Mesodermal cell (in vitro differentiated cells): Measurements from ENCODE around the gene MED13L.

Experiments
- H3K27ac ChIP-seq: 2 replicates; pipeline ENCODE4 v1.7.0; 2013; ENCODE audit warnings: mild to moderate bottlenecking, low read depth, low read length, moderate library complexity; ENCODE audit not compliant: severe bottlenecking
- H3K36me3 ChIP-seq: 2 replicates; pipeline ENCODE4 v1.7.1; 2013; ENCODE audit warnings: mild to moderate bottlenecking, low read length, moderate library complexity; ENCODE audit not compliant: control insufficient read depth, insufficient read depth
- H3K4me1 ChIP-seq: one replicate; pipeline ENCODE4 v1.7.1; 2013; ENCODE audit warnings: mild to moderate bottlenecking, low read length; ENCODE audit not compliant: insufficient read depth, control insufficient read depth, poor library complexity, severe bottlenecking
- H3K4me3 ChIP-seq: 2 replicates; pipeline ENCODE4 v1.7.0; 2013; ENCODE audit warnings: low read length, control low read depth, mild to moderate bottlenecking; ENCODE audit not compliant: insufficient read depth, poor library complexity, severe bottlenecking; ENCODE audit errors: extremely low read depth
- H3K9me3 ChIP-seq: 2 replicates; pipeline ENCODE4 v1.7.1; 2013; ENCODE audit warnings: mild to moderate bottlenecking, low read length, moderate library complexity; ENCODE audit not compliant: control insufficient read depth
- WGBS, 2 experiments: methylation state at CpG; one replicate each; pipeline ENCODE4 v1.1.5; 2013; ENCODE audit warnings: missing lambda C conversion rate in 2 of 2; ENCODE audit not compliant: insufficient coverage in 2 of 2; 5-methylcytosine and 5-hydroxymethylcytosine counted together

Gene MED13L

DNA sequence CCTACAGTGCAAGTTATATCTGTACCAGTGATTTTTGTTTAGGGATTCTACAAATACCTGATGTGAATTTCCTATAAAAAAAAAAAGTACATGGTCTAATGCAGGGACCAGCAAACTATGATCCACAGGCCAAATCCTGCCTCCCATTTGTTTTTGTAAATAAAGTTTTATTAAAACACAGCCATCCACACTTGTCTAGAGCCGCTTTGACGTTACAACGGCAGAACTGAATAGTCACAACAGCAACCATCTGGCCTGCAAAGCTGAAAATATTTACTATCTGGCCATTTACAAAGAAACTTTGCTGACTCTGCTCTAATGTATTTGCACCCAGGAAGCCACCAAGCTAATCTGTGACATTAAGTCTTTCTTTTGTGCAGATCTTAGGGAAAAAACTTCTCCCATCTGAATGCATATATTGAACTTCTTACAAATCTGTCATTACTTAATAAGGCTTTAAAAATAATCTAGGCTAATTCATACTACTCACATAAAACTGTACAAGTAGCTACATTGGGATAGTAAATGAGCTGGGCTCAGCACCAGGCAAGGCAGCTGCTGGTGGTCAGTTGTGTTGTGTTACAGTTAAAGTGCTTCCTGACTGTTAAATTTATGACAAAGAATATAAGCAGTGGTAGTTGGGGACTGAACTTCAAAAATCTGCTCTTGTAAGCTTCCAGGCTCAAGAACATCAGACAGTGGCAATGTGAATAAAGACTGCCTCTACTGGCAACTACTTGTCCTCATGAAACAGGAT is 303.3 kb downstream of the MED13L start:
- Histone ChIP-seq H3K9me3 (no peaks in the 10 kb centered on the region), H3K27ac (no peak overlapping the region), H3K36me3 (peaks cover 69% of the 10 kb centered on the region), H3K4me3 (no peak overlapping the region), H3K4me1 (peaks cover 12% of the 10 kb centered on the region)
- 100% methylated on average over 2 of the region's 3 CpGs for WGBS, 2 experiments

DNA sequence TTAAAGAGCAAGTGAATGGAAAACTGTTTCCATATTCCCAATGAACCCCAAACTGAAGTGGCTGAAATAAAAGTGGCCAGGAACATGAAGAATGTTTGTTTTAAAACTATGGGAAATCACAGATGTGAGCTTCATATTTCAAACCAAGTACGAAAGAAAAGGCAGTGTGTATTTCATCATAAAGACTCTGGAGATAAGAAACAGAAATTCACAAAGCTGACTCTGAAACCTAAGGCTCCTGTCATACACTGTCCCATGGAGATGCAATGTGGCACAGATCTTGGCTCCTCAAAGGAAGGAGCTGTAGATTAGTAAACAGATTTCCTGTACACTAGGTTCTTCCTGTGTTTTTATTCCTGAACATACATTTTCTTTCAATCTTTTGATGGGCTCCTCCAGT is 304.4 kb downstream of the MED13L start:
- Histone ChIP-seq H3K4me1 (peaks cover 12% of the 10 kb centered on the region), H3K27ac (peak overlapping the region; percentile 50), H3K4me3 (no peak overlapping the region), H3K9me3 (no peaks in the 10 kb centered on the region), H3K36me3 (peaks cover 71% of the 10 kb centered on the region)
- WGBS, 2 experiments: 92 to 100% methylated on average over 1 of the region's 1 CpG

DNA sequence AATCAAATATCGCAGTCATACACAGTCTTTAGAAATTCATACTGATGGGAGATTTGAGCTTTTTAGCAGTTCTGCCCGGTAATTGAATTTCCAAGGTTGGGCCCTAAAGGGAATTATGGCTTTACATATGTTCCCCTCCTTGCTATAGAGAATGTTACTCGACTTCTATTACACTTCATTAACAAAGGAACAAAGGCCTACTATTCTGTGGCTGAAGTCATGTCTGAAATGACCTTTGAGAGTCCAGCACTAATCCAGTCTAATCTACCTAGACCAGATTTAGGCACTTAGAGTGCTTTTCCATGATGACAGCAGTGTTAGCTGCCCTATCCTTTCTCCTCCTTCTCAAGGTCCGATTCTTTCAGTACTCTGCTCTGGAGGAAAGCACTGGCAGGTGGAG is 305.3 kb downstream of the MED13L start:
- peaks cover 12% of the 10 kb centered on the region for H3K4me1 ChIP-seq
- WGBS, 2 experiments: 80 to 100% methylated on average over 1 to 2 of the region's 4 CpGs
- peaks cover 72% of the 10 kb centered on the region for H3K36me3 ChIP-seq
- no peaks in the 10 kb centered on the region for H3K9me3 ChIP-seq
- H3K27ac ChIP-seq: no peak overlapping the region
- H3K4me3 ChIP-seq: no peak overlapping the region

DNA sequence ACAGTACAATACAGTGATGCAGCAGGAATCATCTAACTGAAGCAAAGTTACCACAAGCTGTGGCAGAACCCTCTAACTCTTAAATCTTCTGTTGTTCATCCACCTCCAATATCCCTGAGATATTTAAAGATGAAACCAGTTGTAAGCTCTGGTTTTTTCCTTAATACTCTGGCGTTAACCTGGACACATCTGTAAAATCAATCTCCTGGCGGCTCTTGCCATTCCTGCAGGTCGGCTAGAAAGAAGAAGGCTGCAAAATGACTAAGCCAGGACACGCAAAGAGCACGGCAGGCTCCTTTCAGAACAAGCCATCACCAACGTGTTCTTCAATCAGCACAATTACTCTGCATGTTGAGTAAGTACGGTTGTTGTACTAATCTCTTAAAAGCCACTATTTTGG is 309.3 kb downstream of the MED13L start:
- Histone ChIP-seq H3K27ac (no peak overlapping the region), H3K9me3 (no peaks in the 10 kb centered on the region), H3K36me3 (peaks cover 94% of the 10 kb centered on the region), H3K4me1 (peaks cover 9% of the 10 kb centered on the region), H3K4me3 (no peak overlapping the region)
- 93 to 96% methylated on average over 3 to 5 of the region's 7 CpGs for WGBS, 2 experiments

DNA sequence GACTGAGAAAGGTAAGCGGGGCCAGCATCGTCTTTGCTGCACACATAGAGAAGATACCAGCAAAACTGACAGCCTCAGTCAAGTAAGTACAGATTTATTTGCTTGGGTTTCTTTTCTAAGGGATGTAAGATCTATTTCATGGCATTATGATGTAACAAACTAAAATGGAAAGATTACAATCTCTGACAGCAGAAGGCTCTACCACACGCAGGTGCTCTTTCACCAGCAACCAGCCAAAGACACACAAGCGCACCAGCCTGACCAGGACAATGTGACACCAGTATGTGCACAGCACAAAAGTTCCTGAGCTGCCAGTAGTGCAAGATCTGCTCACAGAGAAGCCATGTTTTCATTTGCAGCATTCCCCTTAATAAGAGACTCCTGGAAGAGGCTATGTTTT is 311.1 kb downstream of the MED13L start:
- Histone ChIP-seq H3K4me3 (no peak overlapping the region), H3K9me3 (no peaks in the 10 kb centered on the region), H3K4me1 (peaks cover 14% of the 10 kb centered on the region), H3K27ac (no peak overlapping the region), H3K36me3 (peaks cover 95% of the 10 kb centered on the region)
- 80 to 100% methylated on average over 3 to 4 of the region's 4 CpGs for WGBS, 2 experiments

DNA sequence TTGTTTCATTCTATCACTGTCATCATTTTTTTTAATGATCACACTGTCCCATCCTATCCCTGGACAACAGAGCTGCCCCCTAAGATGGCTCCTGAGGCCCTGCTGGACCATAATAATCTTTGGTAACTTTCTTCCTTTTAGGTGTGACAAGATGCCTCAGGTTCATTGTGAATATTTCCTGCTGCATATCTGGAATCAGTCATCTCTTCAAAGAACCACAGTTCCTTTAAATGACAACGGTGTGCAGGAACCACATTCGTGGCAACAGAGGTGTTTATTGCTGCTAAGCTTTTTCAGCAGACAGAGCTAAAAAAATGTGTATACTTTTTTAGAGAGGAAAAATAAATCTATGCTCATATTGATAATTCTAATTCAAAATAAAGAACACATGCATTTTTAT is 312.9 kb downstream of the MED13L start:
- Histone ChIP-seq H3K4me1 (peaks cover 14% of the 10 kb centered on the region), H3K27ac (no peak overlapping the region), H3K4me3 (no peak overlapping the region), H3K36me3 (peaks cover 97% of the 10 kb centered on the region), H3K9me3 (no peaks in the 10 kb centered on the region)
- 100% methylated on average over 2 of the region's 2 CpGs; no CpG with 5 or more reads in 1 of the 2 experiments for WGBS, 2 experiments

DNA sequence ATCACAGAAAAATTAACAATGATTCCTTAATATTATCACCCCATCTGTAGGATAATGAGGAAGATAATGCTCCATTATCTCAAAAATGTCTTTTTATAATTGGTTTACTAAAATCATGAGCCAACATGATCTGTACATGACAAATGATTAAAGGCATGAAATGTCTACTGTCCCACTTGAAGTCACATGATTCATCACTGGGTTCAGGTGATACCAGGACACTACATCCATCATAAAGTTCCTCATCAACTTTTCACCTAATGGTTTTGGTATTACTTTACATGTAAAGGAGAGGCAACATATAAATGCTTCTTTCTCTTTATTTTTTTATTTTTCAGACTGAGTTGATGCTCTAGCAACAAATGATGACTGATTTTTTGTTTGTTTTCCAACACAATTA is 313.3 kb downstream of the MED13L start:
- Histone ChIP-seq H3K4me3 (no peak overlapping the region), H3K9me3 (no peaks in the 10 kb centered on the region), H3K36me3 (peaks cover 94% of the 10 kb centered on the region), H3K4me1 (peaks cover 14% of the 10 kb centered on the region), H3K27ac (no peak overlapping the region)

DNA sequence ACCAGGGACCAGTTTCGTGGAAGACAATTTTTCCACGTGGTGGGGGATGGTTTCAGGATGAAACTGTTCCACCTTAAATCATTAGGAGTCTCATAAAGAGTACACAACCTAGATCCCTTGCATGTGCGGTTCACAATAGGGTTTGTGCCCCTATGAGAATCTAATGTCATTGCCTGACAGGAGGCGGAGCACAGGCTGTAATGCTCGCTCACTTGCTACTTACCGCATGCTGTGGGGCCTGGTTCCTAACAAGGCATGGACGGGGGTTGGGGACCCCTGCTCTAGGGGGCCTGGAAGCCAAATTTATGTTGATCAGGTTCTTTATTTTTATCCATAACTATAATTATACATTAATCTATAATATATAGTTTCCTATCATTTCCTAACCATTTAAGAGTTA is 315.3 kb downstream of the MED13L start:
- H3K4me3 ChIP-seq: no peak overlapping the region
- WGBS, 2 experiments: 94 to 95% methylated on average over 3 to 6 of the region's 7 CpGs
- H3K27ac ChIP-seq: no peak overlapping the region
- H3K9me3 ChIP-seq: no peaks in the 10 kb centered on the region
- peaks cover 14% of the 10 kb centered on the region for H3K4me1 ChIP-seq
- H3K36me3 ChIP-seq: peaks cover 82% of the 10 kb centered on the region

DNA sequence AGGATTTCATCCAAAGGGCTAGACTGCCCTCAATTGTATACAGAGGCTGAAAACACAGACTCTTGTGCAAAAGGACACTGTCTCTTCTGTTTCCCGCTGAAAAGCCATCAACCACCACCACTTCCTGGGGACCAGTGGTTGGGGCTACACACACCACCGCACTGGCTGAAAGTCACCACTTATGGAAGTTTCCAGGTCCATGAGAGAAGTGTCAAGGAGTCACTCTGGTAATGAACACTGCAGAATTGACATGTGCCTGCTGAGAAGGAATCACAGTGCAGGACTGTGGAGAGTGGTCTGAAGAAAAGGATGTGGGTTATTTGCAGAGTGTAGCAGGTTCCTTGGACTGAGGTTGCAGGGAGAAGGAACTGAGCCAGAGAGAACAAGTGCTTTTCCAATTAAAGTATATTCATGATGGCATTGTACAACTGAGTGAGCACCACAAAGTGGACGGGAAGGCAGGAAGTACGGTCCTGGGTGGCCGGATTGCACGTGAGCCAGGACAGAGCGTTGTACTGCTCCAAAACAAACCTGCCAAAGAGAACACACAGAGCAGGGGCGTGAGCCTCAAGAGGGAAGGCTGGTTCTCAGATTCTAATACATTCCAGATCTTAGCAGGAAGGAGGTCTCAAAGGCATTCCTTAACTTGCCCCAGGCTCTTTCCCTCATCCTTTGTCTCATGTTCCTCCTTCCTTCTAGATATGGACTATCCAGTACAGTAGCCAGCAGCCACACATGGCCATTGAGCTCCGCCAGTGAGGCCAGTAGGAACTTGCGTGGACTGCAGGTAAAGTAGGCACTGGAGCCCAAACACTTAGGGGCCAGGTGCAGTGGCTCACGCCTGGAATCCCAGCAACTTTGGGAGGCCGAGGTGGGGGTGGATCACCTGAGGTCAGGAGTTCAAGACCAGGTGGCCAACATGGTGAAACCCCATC is 316.4 kb downstream of the MED13L start:
- Histone ChIP-seq H3K4me1 (peaks cover 14% of the 10 kb centered on the region), H3K27ac (no peak overlapping the region), H3K4me3 (no peak overlapping the region), H3K36me3 (peaks cover 72% of the 10 kb centered on the region), H3K9me3 (no peaks in the 10 kb centered on the region)
- 93 to 97% methylated on average over 10 to 11 of the region's 12 CpGs for WGBS, 2 experiments

DNA sequence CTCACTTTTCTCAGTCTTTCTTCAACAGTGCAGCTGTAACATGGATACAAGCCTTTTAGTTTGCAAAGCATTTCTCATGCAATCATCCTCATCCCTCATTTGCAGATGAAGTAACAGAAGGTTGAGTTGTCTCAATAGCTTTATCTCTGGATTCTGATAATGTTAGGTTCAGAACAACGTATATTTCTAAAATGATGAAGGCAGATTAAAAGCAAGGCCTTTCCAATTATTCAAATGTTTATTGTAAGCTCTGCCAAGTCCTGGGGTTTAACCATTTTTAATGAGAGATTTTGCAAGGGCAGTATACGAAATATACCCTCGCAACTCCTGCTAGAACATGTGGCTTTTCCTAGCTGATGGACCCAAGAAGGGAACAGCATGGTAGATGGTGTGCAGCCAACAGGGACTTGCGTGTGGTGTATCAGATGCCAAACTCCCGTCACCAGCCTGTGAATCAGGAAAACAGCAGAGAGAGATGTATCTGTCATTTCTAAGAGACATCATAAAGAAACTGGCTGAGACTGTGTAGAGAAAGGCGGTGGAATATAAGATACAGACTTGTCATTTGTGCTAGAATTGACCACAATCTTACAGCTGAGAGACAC is 319.7 kb downstream of the MED13L start:
- 96% methylated on average over 5 of the region's 6 CpGs for WGBS, 2 experiments
- H3K4me1 ChIP-seq: peaks cover 5% of the 10 kb centered on the region
- H3K9me3 ChIP-seq: no peaks in the 10 kb centered on the region
- H3K27ac ChIP-seq: no peak overlapping the region
- peaks cover 40% of the 10 kb centered on the region for H3K36me3 ChIP-seq
- no peak overlapping the region for H3K4me3 ChIP-seq
